HG03520 (cell line): ENCODE measurements around the gene PDGFRA.
A peak's percentile ranks its signal among the peaks of the same experiment; 100 is the strongest.
"Not testable (repeated sequence)": the region's sequence is repeated elsewhere in the genome, so short reads cannot be mapped to it uniquely, and the experiment has no call there.

Source experiments
- ATAC-seq: cut with Tn5 transposase; IDR thresholded peaks from one replicate; pipeline ENCODE4 v1.9.1; 2021; ENCODE audit warnings: mild to moderate bottlenecking, moderate library complexity; ENCODE audit not compliant: unreplicated experiment

Gene PDGFRA

GRCh38 chr4:54317690-54318089 is 88.6 kb downstream of the PDGFRA start:
- ATAC-seq: no peak

DNA sequence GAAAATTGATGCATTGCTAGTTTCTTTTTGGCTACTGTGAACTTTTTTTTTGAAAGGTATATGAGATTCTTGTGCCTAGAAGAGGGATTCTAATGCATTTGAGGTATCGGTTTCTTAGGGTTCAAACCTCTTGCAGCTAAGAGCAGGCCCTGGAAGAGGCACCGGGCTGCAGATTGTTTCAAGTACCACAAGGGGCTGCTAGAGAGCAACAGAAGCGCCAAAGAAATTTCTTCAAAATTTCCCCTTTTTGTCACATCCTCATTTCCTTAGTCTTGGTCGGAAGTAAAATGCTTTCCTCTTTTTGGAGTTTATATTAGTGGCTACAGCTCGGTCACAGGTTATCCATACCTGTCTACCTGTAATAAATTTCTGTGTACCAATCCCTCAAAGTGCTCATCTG is 89.8 kb downstream of the PDGFRA start:
- no peak for ATAC-seq

GRCh38 chr4:54320826-54321685 is 92.0 kb downstream of the PDGFRA start:
- no peak for ATAC-seq

GRCh38 chr4:54322818-54323417 is 93.8 kb downstream of the PDGFRA start:
- peak; percentile 71 for ATAC-seq

- ATAC-seq: no peak
Measured at GRCh38 chr4:54330896-54331295, 101.8 kb downstream of the PDGFRA start.

- no peak for ATAC-seq
Measured at GRCh38 chr4:54332542-54332941, 103.4 kb downstream of the PDGFRA start.

GRCh38 chr4:54333657-54334056 is 104.6 kb downstream of the PDGFRA start:
- ATAC-seq: no peak

- ATAC-seq: not testable (repeated sequence)
Measured at GRCh38 chr4:54334769-54335168, 105.7 kb downstream of the PDGFRA start.

DNA sequence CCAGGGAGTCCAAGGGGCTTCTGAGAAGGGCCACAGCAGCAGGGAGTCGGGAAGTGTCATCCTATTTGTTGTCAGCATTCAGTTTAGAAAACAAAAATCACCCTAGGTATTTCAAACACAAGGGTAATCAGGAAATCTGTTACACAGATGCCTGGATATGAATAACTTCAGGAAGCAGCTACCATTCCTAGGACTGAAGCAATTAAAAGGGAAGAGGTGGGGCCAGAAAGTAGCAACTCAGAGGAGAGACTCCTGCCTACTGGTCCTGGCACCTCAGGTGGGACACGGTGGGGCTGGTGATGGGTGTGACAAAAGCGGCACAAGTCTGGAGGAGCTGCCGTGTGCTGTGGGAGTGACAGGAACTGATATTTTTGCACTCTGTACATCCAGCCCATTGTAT is 107.9 kb downstream of the PDGFRA start:
- no peak for ATAC-seq

DNA sequence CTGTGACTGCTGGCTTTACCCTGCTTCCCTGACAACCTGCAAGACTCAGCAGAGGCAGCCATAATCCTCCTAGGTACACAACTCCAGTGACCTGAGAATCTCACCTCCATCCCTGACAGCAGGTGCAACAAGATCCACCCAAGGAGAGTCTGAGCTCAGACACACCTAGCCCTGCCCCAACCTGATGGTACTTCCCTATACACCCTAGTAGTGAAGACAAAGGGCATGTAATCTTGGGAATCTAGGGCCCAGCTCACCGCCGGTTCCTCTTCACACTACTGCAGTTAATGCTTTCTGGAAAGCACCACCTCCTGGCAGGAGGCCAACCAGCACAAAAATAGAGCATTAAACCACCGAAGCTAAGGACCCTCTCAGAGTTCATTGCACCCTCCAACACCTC is 113.0 kb downstream of the PDGFRA start:
- not testable (repeated sequence) for ATAC-seq
